K562 (cell line): ENCODE results near the gene CRHR1. TPM values are rescaled to one million over a fixed set of nuclear protein-coding genes. Genes with fewer than 3 reads are reported as not detected.

Experiments used
- ATAC-seq: fragments of 200-7000 bp; cut with Tn5 transposase; 3 replicates; pipeline ENCODE4 v1.9.1; 2020; ENCODE audit warnings: moderate library complexity
- BruUV-seq: library from RNA; stranded (reverse); fragments of 400-500 nt; replicated peaks from 2 replicates; lab custom pipeline; 2021; lab: Mats Ljungman, UMichigan
- CTCF ChIA-PET: fragments of 300-600 bp; formaldehyde crosslinking; extraction: SDS; loops from one replicate; lab custom pipeline; 2021; ENCODE audit warnings: low intra/inter-chr PET ratio; lab: Yijun Ruan, JAX
- POLR2A ChIA-PET: fragments of 300-600, 350-650 bp; sonication (Branson Sonifier 250); formaldehyde crosslinking; extraction: SDS; loops from one replicate; lab custom pipeline; 2021; ENCODE audit warnings: antibody characterized with exemption, inconsistent platforms; lab: Yijun Ruan, JAX
- DNase-seq, 4 experiments: peaks; one replicate each; pipeline versions ENCODE4 v3.0.0 to v3.0.0-alpha.2; 2011 to 2018; ENCODE audit warnings: low spot score in 3 of 4, mixed read lengths in 3 of 4; ENCODE audit errors: extremely low read depth in 1 of 4
- FAIRE-seq: peaks from 2 replicates; lab custom pipeline; 2011; peaks lifted over from hg19 to GRCh38; lab: Jason Lieb, UNC
- H2AFZ ChIP-seq: 2 replicates; pipeline ENCODE4 v1.6.0; 2011; ENCODE audit warnings: low read depth, low read length, control low read depth, inconsistent platforms
- H3K27ac ChIP-seq: fragments of 200-600 bp; 3 replicates; pipeline ENCODE4 v1.8.0; 2011; ENCODE audit warnings: low read depth, mild to moderate bottlenecking, control low read depth, inconsistent platforms, low read length, moderate library complexity, mixed read lengths; ENCODE audit errors: extremely low read depth
- H3K27me3 ChIP-seq, 2 experiments: fragments of 300-600 bp in 1 of 2; 2 replicates in 1 of 2; 3 replicates in 1 of 2; pipeline versions ENCODE4 v1.6.0 to v1.8.0; 2011; ENCODE audit warnings: inconsistent platforms in 2 of 2, low read length in 2 of 2, mild to moderate bottlenecking in 1 of 2, mixed read lengths in 1 of 2, moderate library complexity in 1 of 2; ENCODE audit not compliant: control insufficient read depth in 2 of 2, insufficient read depth in 2 of 2
- H3K36me3 ChIP-seq: fragments of 300-600 bp; 3 replicates; pipeline ENCODE4 v1.8.0; 2011; ENCODE audit warnings: mild to moderate bottlenecking, low read length, inconsistent platforms; ENCODE audit not compliant: control insufficient read depth, insufficient read depth
- H3K4me1 ChIP-seq, 2 experiments: fragments of 200-600 bp in 1 of 2; replicated peaks in 1 of 2; 2 replicates in 1 of 2; 3 replicates in 1 of 2; pipeline versions ENCODE4 v1.5.1 to v1.8.0; 2011; ENCODE audit warnings: inconsistent platforms in 2 of 2, low read length in 2 of 2, mild to moderate bottlenecking in 1 of 2, mixed read lengths in 1 of 2, moderate library complexity in 1 of 2; ENCODE audit not compliant: control insufficient read depth in 2 of 2, insufficient read depth in 2 of 2
- H3K4me2 ChIP-seq: 2 replicates; pipeline ENCODE4 v1.6.1; 2011; ENCODE audit warnings: low read length, control low read depth, inconsistent platforms, mixed read lengths; ENCODE audit not compliant: insufficient read depth
- H3K4me3 ChIP-seq: fragments of 200-600 bp; sonication (generic), shearing (Covaris generic); 2 replicates; pipeline ENCODE4 v1.5.1; 2016; ENCODE audit warnings: control low read depth, inconsistent platforms
- H3K79me2 ChIP-seq: fragments of 200-600 bp; 3 replicates; pipeline ENCODE4 v1.8.0; 2011; ENCODE audit warnings: low read length, inconsistent platforms; ENCODE audit not compliant: control insufficient read depth, insufficient read depth
- H3K9ac ChIP-seq, 2 experiments: 2 replicates each; pipeline versions ENCODE4 v1.6.0 to v1.6.1; 2011; ENCODE audit warnings: low read depth in 2 of 2, low read length in 2 of 2, control low read depth in 1 of 2, inconsistent platforms in 1 of 2, mild to moderate bottlenecking in 1 of 2, mixed read lengths in 1 of 2; ENCODE audit not compliant: insufficient read depth in 1 of 2
- H3K9me1 ChIP-seq: one replicate; pipeline ENCODE4 v1.6.0; 2011; ENCODE audit warnings: inconsistent platforms, mild to moderate bottlenecking, low read length, moderate library complexity; ENCODE audit not compliant: control insufficient read depth, insufficient read depth
- H3K9me3 ChIP-seq: replicated peaks from 2 replicates; pipeline ENCODE4 v1.5.1; 2011; ENCODE audit warnings: low read depth, low read length, inconsistent platforms; ENCODE audit not compliant: control insufficient read depth, insufficient read depth
- H4K20me1 ChIP-seq: replicated peaks from 2 replicates; pipeline ENCODE4 v1.6.1; 2011; ENCODE audit warnings: low read length, inconsistent platforms, mixed read lengths; ENCODE audit not compliant: control insufficient read depth, insufficient read depth
- ARNT ChIP-seq, 2 experiments: fragments of 450-650 bp; IDR thresholded peaks; 2 replicates each; pipeline ENCODE4 v1.6.1; 2016; ENCODE audit warnings: mild to moderate bottlenecking in 1 of 2
- DMBX1 ChIP-seq: fragments of 250-450 bp; sonication (Bioruptor Pico); IDR thresholded peaks from 2 replicates; pipeline ENCODE4 v1.8.0; 2022; ENCODE audit warnings: inconsistent platforms, mild to moderate bottlenecking, moderate library complexity, borderline replicate concordance
- FIP1L1 ChIP-seq: fragments of 200-400 bp; formaldehyde crosslinking; IDR thresholded peaks from 2 replicates; pipeline ENCODE4 v1.6.1; 2018; ENCODE audit warnings: mild to moderate bottlenecking, low read depth, low read length; ENCODE audit not compliant: poor library complexity, severe bottlenecking
- FOXO4 ChIP-seq: fragments of 450-650 bp; formaldehyde crosslinking; IDR thresholded peaks from 2 replicates; pipeline ENCODE4 v1.4.0; 2020; ENCODE audit warnings: mild to moderate bottlenecking, moderate library complexity
- GTF2A2 ChIP-seq: IDR thresholded peaks from 2 replicates; pipeline ENCODE4 v1.6.1; 2016; ENCODE audit warnings: mild to moderate bottlenecking, missing genetic modification characterization, missing compliant biosample characterization
- HOXB6 ChIP-seq: fragments of 250-450 bp; sonication (Bioruptor Pico); IDR thresholded peaks from 2 replicates; pipeline ENCODE4 v1.5.1; 2022; ENCODE audit warnings: mild to moderate bottlenecking, borderline replicate concordance
- NR4A1 ChIP-seq, 2 experiments: fragments of 250-450 bp in 1 of 2; fragments of 450-650 bp in 1 of 2; sonication (Bioruptor Pico) in 1 of 2; IDR thresholded peaks; 2 replicates each; pipeline versions ENCODE4 v1.4.0 to v1.6.1; 2016 to 2020; ENCODE audit warnings: mild to moderate bottlenecking in 2 of 2, missing compliant biosample characterization in 1 of 2, missing genetic modification characterization in 1 of 2, moderate library complexity in 1 of 2
- PHB2 ChIP-seq: fragments of 450-650 bp; IDR thresholded peaks from 2 replicates; pipeline ENCODE4 v1.6.1; 2017; ENCODE audit warnings: low read depth
- RBM25 ChIP-seq: fragments of 200-400 bp; formaldehyde crosslinking; IDR thresholded peaks from 2 replicates; pipeline ENCODE4 v1.6.1; 2018; ENCODE audit warnings: low read length, low read depth, moderate library complexity; ENCODE audit not compliant: severe bottlenecking
- SMC3 ChIP-seq: conservative IDR thresholded peaks from 2 replicates; pipeline ENCODE4 v1.6.1; 2011; ENCODE audit warnings: low read depth, low read length, improper control_type of control experiment; ENCODE audit not compliant: insufficient read depth
- THRB ChIP-seq: fragments of 450-650 bp; formaldehyde crosslinking; conservative IDR thresholded peaks from 2 replicates; pipeline ENCODE4 v1.4.0; 2022; ENCODE audit warnings: mild to moderate bottlenecking, missing genetic modification characterization
- WGBS: fragments of 100-300 bp; shearing (Covaris generic); methylation state at CpG from one replicate; pipeline ENCODE4 v1.1.6; 2016; ENCODE audit warnings: low coverage, mixed read lengths; ENCODE audit not compliant: insufficient coverage; ENCODE audit errors: missing lambda C conversion rate; 5-methylcytosine and 5-hydroxymethylcytosine counted together
- in situ Hi-C: fragments of 300-500 bp; cut with MboI; formaldehyde crosslinking; loops from 4 replicates; pipeline ENCODE4 v1.15.0; 2018; ENCODE audit warnings: inconsistent platforms, mixed read lengths
- intact Hi-C: fragments of 100-400 bp; cut with micrococcal nuclease; formaldehyde crosslinking; loops from 2 replicates; pipeline ENCODE4 v1.14.2; 2022
- polyA plus RNA-seq, 8 experiments: library from polyadenylated mRNA; depleted of rRNA in 4 of 8; stranded (reverse) in 5 of 8; unstranded in 3 of 8; fragments of >200 nt; fragmentation: Nextera tagmentation in 2 of 8; fragmentation: Illumina TruSeq in 1 of 8; extraction: Ambion mirVana in 2 of 8; extraction: Trizol in 1 of 8; gene quantifications; 2 replicates each; pipeline versions ENCODE4 v1.2.1 to v1.2.3, GENCODE V29; 2011 to 2014; ENCODE audit warnings: inconsistent platforms in 1 of 8, missing spikeins in 1 of 8
- total RNA-seq, 7 experiments: library from RNA; depleted of rRNA in 6 of 7; stranded (reverse); fragments of >200 nt in 6 of 7; fragmentation: Illumina TruSeq in 2 of 7; extraction: Trizol in 2 of 7; gene quantifications; 2 replicates each; pipeline versions ENCODE4 v1.2.1 to v1.2.3, GENCODE V29; 2011 to 2021; ENCODE audit warnings: low replicate concordance in 1 of 7
- TF ChIP-seq, protein P1 (sequence below): fragments of 250-450 bp; sonication (Bioruptor Pico); IDR thresholded peaks from 2 replicates; pipeline ENCODE4 v1.6.1; 2021; ENCODE audit warnings: mild to moderate bottlenecking
- TF ChIP-seq, protein P2 (sequence below): fragments of 450-650 bp; IDR thresholded peaks from 2 replicates; pipeline ENCODE4 v1.6.1; 2016; ENCODE audit warnings: missing biosample characterization, missing genetic modification characterization

Gene CRHR1
- total and polyA plus RNA-seq, 9 of the 15 experiments (the other 6 are each of a cell fraction or from before 2014, with no cell fraction given): 0.05 TPM; not detected in 8

GRCh38 chr17:45867702-45868101 is 83.6 kb downstream of the CRHR1 start:
- 22% methylated on average over 8 of the region's 8 CpGs for WGBS
- peak; percentile 70 for FAIRE-seq
- in situ Hi-C loops (no loop called here), intact Hi-C loops (no loop called here)
- H3K27ac ChIP-seq: no peak overlapping the region
- H3K4me1 ChIP-seq: peaks cover 3 to 11% of the 10 kb centered on the region in 2 experiments; a peak in 2 of 5 replicates
- H2AFZ ChIP-seq: peak overlapping the region; percentile 60
- no peaks in the 10 kb centered on the region for H3K9me1 ChIP-seq
- no TSS peak for BruUV-seq
- H3K36me3 ChIP-seq: no peaks in the 10 kb centered on the region
- DNase-seq: peak; percentile 27 to 83 (median 76)
- H3K79me2 ChIP-seq: no peaks in the 10 kb centered on the region
- no peak overlapping the region for H3K4me3 ChIP-seq
- peak; percentile 53; the same call in 2 of the 3 replicates for ATAC-seq
- H4K20me1 ChIP-seq: no peaks in the 10 kb centered on the region
- CTCF ChIA-PET: interaction anchor here (0.5 kb wide), 1 partner anchor 30 kb away, joined by 3 read pairs; no protein-coding TSS in a partner anchor
- H3K9ac ChIP-seq: no peak overlapping the region
- POLR2A ChIA-PET: no interaction called here
- H3K9me3 ChIP-seq: no peaks in the 10 kb centered on the region
- H3K27me3 ChIP-seq: peaks cover 11 to 25% of the 10 kb centered on the region in 2 experiments; a peak in 3 of 5 replicates
- no peak overlapping the region for H3K4me2 ChIP-seq
- TF ChIP-seq THRB (no peak), SMC3 (no peak), ARNT (IDR thresholded peaks at IDR 0.05) (no peak), HOXB6 (CRISPR knock-in tag) (no peak), FOXO4 (CRISPR knock-in tag) (no peak), FIP1L1 (no peak), GTF2A2 (tag) (peak; percentile 49; the same call in 1 of the 2 replicates), PHB2 (no peak), RBM25 (peak; percentile 19), NR4A1 (CRISPR knock-in tag; IDR thresholded peaks at IDR 0.05) (no peak), NR4A1 (tag; IDR thresholded peaks at IDR 0.05) (peak; percentile 82), DMBX1 (CRISPR knock-in tag) (peak; percentile 84; the same call in 1 of the 2 replicates)
- TF ChIP-seq, protein P1, sequence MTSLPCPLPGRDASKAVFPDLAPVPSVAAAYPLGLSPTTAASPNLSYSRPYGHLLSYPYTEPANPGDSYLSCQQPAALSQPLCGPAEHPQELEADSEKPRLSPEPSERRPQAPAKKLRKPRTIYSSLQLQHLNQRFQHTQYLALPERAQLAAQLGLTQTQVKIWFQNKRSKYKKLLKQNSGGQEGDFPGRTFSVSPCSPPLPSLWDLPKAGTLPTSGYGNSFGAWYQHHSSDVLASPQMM (CRISPR knock-in tag): no peak
- TF ChIP-seq, protein P2, sequence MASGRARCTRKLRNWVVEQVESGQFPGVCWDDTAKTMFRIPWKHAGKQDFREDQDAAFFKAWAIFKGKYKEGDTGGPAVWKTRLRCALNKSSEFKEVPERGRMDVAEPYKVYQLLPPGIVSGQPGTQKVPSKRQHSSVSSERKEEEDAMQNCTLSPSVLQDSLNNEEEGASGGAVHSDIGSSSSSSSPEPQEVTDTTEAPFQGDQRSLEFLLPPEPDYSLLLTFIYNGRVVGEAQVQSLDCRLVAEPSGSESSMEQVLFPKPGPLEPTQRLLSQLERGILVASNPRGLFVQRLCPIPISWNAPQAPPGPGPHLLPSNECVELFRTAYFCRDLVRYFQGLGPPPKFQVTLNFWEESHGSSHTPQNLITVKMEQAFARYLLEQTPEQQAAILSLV: 0 out of 2 replicates have a peak, but pooled peaks have one; percentile 17
